H1 (cell line): ENCODE data around the gene DLK1. TPM values are rescaled to one million over a fixed set of nuclear protein-coding genes. Genes with fewer than 3 reads are reported as not detected.

Experiments
- SIX5 ChIP-seq: IDR thresholded peaks from 2 replicates; pipeline ENCODE4 v1.6.1; 2011; ENCODE audit warnings: mild to moderate bottlenecking, low read depth, low read length
- polyA plus RNA-seq, 7 experiments: library from polyadenylated mRNA; depleted of rRNA in 3 of 7; stranded (reverse) in 5 of 7; unstranded in 2 of 7; fragments of >200 nt in 5 of 7; fragments of 200-250 nt in 2 of 7; gene quantifications; 1 replicate in 5 of 7; 2 replicates in 1 of 7; 4 replicates in 1 of 7; pipeline versions ENCODE4 v1.2.1 to v1.2.3, GENCODE V29; 2011 to 2013; ENCODE audit warnings: missing spikeins in 2 of 7, mixed read lengths in 2 of 7
- total RNA-seq: library from RNA; stranded (reverse); fragmentation: NEBNext Ultra II Directional; extraction: Animal tissue kit (Norgen Biotek cat#: 25700); gene quantifications from 2 replicates; pipeline ENCODE4 v1.2.1, GENCODE V29; 2021

The DLK1 gene
- total and polyA plus RNA-seq, 2 of the 8 experiments (the other 6 are each of a cell fraction or from before 2014, with no cell fraction given): 1.3 to 2.4 TPM

DNA sequence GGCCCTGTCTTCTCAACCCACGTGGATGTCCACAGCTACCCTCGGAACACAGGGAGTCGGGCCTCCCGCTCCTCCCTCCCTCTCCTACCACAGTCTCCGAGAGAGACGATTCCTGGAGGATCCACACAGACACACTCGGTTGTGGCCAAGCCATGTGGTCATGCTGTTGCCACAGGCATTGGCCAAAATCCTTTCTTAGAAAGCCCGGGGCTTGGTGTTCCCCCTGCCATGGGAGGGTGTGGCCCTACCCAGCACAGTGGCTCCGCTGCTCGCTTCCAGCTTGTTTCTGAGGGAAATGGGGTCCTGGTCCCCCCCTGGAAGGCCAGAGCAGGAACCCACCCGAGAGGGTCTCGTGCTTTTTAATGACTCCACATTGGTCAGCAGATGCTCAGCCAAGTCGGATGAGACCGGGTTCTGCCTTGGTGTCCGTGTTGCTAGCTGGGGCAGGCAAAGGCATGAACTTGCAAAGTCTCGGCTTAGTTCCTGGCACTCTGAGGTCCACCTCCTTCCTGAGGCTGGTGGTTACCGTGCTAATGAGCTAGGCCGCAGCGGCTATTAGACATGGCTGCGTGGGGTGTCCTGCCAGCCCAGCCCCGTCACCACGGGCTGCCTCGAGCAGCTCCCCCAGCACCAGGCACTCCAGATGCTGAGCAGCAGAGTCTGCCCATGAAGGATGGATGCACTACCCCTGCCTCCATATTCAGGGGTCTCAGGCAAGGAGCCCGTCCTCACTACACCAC lies 52.4 kb downstream of the DLK1 start (continued):
- TF ChIP-seq SIX5: no peak
